H1 (cell line): ENCODE measurements around the gene FKBP10. TPM values are rescaled to one million over a fixed set of nuclear protein-coding genes. Genes with fewer than 3 reads are reported as not detected.

Experiments used
- CTCF ChIA-PET: fragments of 300-600 bp; sonication (Branson Sonifier 250); formaldehyde crosslinking; loops from one replicate; lab custom pipeline; 2021; ENCODE audit not compliant: partially characterized antibody; lab: Charles Lee
- POLR2A ChIA-PET: fragments of 300-600 bp; sonication (Branson Sonifier 250); formaldehyde crosslinking; loops from one replicate; lab custom pipeline; 2021; ENCODE audit warnings: inconsistent platforms; ENCODE audit not compliant: partially characterized antibody; lab: Charles Lee
- DNase-seq, 2 experiments: peaks; one replicate each; pipeline versions ENCODE4 v3.0.0 to v3.0.0-alpha.2; 2010 to 2022; ENCODE audit warnings: low spot score in 2 of 2, low read depth in 1 of 2, mixed read lengths in 1 of 2
- FAIRE-seq: peaks from 2 replicates; lab custom pipeline; 2011; peaks lifted over from hg19 to GRCh38; lab: Jason Lieb, UNC
- H2AFZ ChIP-seq: 2 replicates; pipeline ENCODE4 v1.8.1; 2012; ENCODE audit warnings: low read length, inconsistent platforms
- H2AK5ac ChIP-seq: 2 replicates; pipeline ENCODE4 v1.6.1; 2013; ENCODE audit warnings: low read depth, low read length
- H2BK120ac ChIP-seq: replicated peaks from 2 replicates; pipeline ENCODE3; 2013; ENCODE audit warnings: low read depth, low read length, inconsistent platforms
- H2BK12ac ChIP-seq: 2 replicates; pipeline ENCODE4 v1.6.1; 2013; ENCODE audit warnings: low read depth, low read length
- H2BK15ac ChIP-seq: 2 replicates; pipeline ENCODE4 v1.6.1; 2013; ENCODE audit warnings: low read length
- H2BK20ac ChIP-seq: 2 replicates; pipeline ENCODE4 v1.6.1; 2013; ENCODE audit warnings: low read length
- H2BK5ac ChIP-seq: 2 replicates; pipeline ENCODE4 v1.6.1; 2013; ENCODE audit warnings: low read depth, low read length
- H3K14ac ChIP-seq: 2 replicates; pipeline ENCODE4 v1.6.1; 2013; ENCODE audit warnings: inconsistent platforms; ENCODE audit not compliant: insufficient read length
- H3K18ac ChIP-seq: 2 replicates; pipeline ENCODE4 v1.6.1; 2013; ENCODE audit warnings: low read length; ENCODE audit errors: extremely low read depth
- H3K23ac ChIP-seq: 2 replicates; pipeline ENCODE4 v1.6.1; 2013; ENCODE audit warnings: inconsistent platforms; ENCODE audit not compliant: insufficient read length
- H3K23me2 ChIP-seq: 2 replicates; pipeline ENCODE4 v1.6.1; 2013; ENCODE audit warnings: low read depth, low read length
- H3K27ac ChIP-seq: 2 replicates; pipeline ENCODE4 v1.6.1; 2011; ENCODE audit warnings: low read depth, low read length, inconsistent platforms
- H3K27me3 ChIP-seq, 4 experiments: replicated peaks in 1 of 4; 1 replicate in 1 of 4; 2 replicates in 3 of 4; pipeline versions ENCODE4 v1.6.1 to v1.8.1; 2011 to 2013; ENCODE audit warnings: low read length in 3 of 4, mild to moderate bottlenecking in 3 of 4, inconsistent platforms in 2 of 4, mixed read lengths in 2 of 4, moderate library complexity in 1 of 4; ENCODE audit not compliant: control insufficient read depth in 3 of 4, insufficient read depth in 3 of 4; ENCODE audit errors: extremely low read depth in 1 of 4
- H3K36me3 ChIP-seq, 4 experiments: 2 replicates each; pipeline versions ENCODE4 v1.6.1 to v1.8.1; 2011 to 2013; ENCODE audit warnings: mild to moderate bottlenecking in 4 of 4, low read length in 3 of 4, moderate library complexity in 2 of 4, control low read depth in 1 of 4, inconsistent platforms in 1 of 4; ENCODE audit not compliant: insufficient read depth in 4 of 4, control insufficient read depth in 2 of 4
- H3K4ac ChIP-seq: replicated peaks from 2 replicates; pipeline ENCODE3; 2013; ENCODE audit warnings: low read length, low read depth, mixed read lengths, inconsistent platforms; ENCODE audit not compliant: insufficient read length
- H3K4me1 ChIP-seq, 4 experiments: replicated peaks in 1 of 4; 1 replicate in 1 of 4; 2 replicates in 3 of 4; pipeline versions ENCODE4 v1.6.1 to v1.8.1; 2011 to 2013; ENCODE audit warnings: low read length in 3 of 4, inconsistent platforms in 2 of 4, mixed read lengths in 1 of 4; ENCODE audit not compliant: insufficient read depth in 4 of 4, control insufficient read depth in 3 of 4
- H3K4me2 ChIP-seq, 2 experiments: 2 replicates each; pipeline versions ENCODE4 v1.6.1 to v1.8.1; 2011 to 2013; ENCODE audit warnings: low read depth in 2 of 2, low read length in 2 of 2, control low read depth in 1 of 2, inconsistent platforms in 1 of 2, mild to moderate bottlenecking in 1 of 2; ENCODE audit not compliant: insufficient read depth in 1 of 2
- H3K4me3 ChIP-seq, 4 experiments: fragments of 200-600, 300-600 bp in 1 of 4; sonication (generic), shearing (Covaris generic), sonication (Bioruptor Twin) in 1 of 4; 2 replicates each; pipeline versions ENCODE4 v1.5.1 to v1.8.1; 2011 to 2016; ENCODE audit warnings: low read length in 4 of 4, low read depth in 3 of 4, control low read depth in 2 of 4, inconsistent platforms in 2 of 4, mild to moderate bottlenecking in 2 of 4, mixed read lengths in 1 of 4, moderate library complexity in 1 of 4; ENCODE audit not compliant: insufficient read depth in 2 of 4; ENCODE audit errors: extremely low read depth in 1 of 4
- H3K56ac ChIP-seq: replicated peaks from 2 replicates; pipeline ENCODE3; 2013; ENCODE audit warnings: low read depth, mild to moderate bottlenecking, mixed read lengths, low read length, inconsistent platforms; ENCODE audit not compliant: insufficient read length
- H3K79me1 ChIP-seq: 2 replicates; pipeline ENCODE4 v1.6.1; 2013; ENCODE audit warnings: low read depth, low read length, control low read depth
- H3K79me2 ChIP-seq, 2 experiments: 2 replicates each; pipeline versions ENCODE4 v1.6.1 to v1.8.1; 2012 to 2013; ENCODE audit warnings: low read length in 2 of 2, mild to moderate bottlenecking in 2 of 2, inconsistent platforms in 1 of 2; ENCODE audit not compliant: insufficient read depth in 2 of 2, control insufficient read depth in 1 of 2
- H3K9ac ChIP-seq, 4 experiments: replicated peaks in 1 of 4; 1 replicate in 1 of 4; 2 replicates in 3 of 4; pipeline versions ENCODE4 v1.6.1 to v1.8.1; 2011 to 2013; ENCODE audit warnings: low read depth in 3 of 4, low read length in 3 of 4, control low read depth in 2 of 4, mild to moderate bottlenecking in 2 of 4, moderate library complexity in 2 of 4, inconsistent platforms in 1 of 4; ENCODE audit errors: extremely low read depth in 1 of 4
- H3K9me3 ChIP-seq, 2 experiments: 2 replicates each; pipeline versions ENCODE4 v1.6.1 to v1.8.1; 2012 to 2013; ENCODE audit warnings: mild to moderate bottlenecking in 2 of 2, moderate library complexity in 2 of 2, control low read depth in 1 of 2, inconsistent platforms in 1 of 2, low read depth in 1 of 2, low read length in 1 of 2, mixed read lengths in 1 of 2; ENCODE audit not compliant: insufficient read depth in 2 of 2
- H4K20me1 ChIP-seq, 2 experiments: replicated peaks in 1 of 2; 2 replicates each; pipeline versions ENCODE3 to v1.8.1; 2011 to 2013; ENCODE audit warnings: inconsistent platforms in 2 of 2, low read length in 2 of 2, mild to moderate bottlenecking in 1 of 2; ENCODE audit not compliant: insufficient read depth in 2 of 2, control insufficient read depth in 1 of 2
- H4K5ac ChIP-seq: 2 replicates; pipeline ENCODE4 v1.6.1; 2013; ENCODE audit warnings: low read length, low read depth, mixed read lengths, inconsistent platforms; ENCODE audit not compliant: insufficient read length
- H4K8ac ChIP-seq: 2 replicates; pipeline ENCODE4 v1.8.0; 2013; ENCODE audit warnings: mild to moderate bottlenecking, moderate library complexity, low read length, inconsistent platforms; ENCODE audit not compliant: insufficient read depth; ENCODE audit errors: extremely low read depth
- H4K91ac ChIP-seq: replicated peaks from 2 replicates; pipeline ENCODE3; 2013; ENCODE audit warnings: low read length, mixed read lengths, inconsistent platforms; ENCODE audit not compliant: insufficient read length
- EZH2 ChIP-seq: fragments of 200-600 bp; sonication (generic); IDR thresholded peaks from 2 replicates; pipeline ENCODE4 v1.7.1; 2012; ENCODE audit warnings: low read depth, mild to moderate bottlenecking, moderate library complexity, low read length, inconsistent platforms; ENCODE audit not compliant: severe bottlenecking
- HDAC6 ChIP-seq: IDR thresholded peaks from one replicate; pipeline ENCODE4 v1.7.1; 2012; ENCODE audit warnings: low read depth, mild to moderate bottlenecking, inconsistent platforms, low read length, moderate library complexity
- JUN ChIP-seq: IDR thresholded peaks from 2 replicates; pipeline ENCODE4 v1.6.1; 2011; ENCODE audit warnings: low read depth, mild to moderate bottlenecking, improper control_type of control experiment, low read length
- RBBP5 ChIP-seq: IDR thresholded peaks from 2 replicates; pipeline ENCODE4 v1.7.1; 2012; ENCODE audit warnings: low read depth, mild to moderate bottlenecking, inconsistent platforms, low read length, moderate library complexity, borderline replicate concordance
- SP1 ChIP-seq: IDR thresholded peaks from 2 replicates; pipeline ENCODE4 v1.6.1; 2011; ENCODE audit warnings: low read depth, low read length
- SUZ12 ChIP-seq: fragments of 200-600 bp; sonication (generic); IDR thresholded peaks from 2 replicates; pipeline ENCODE4 v1.6.1; 2012; ENCODE audit warnings: mild to moderate bottlenecking, inconsistent platforms, low read length, moderate library complexity, mixed read lengths
- TCF12 ChIP-seq: IDR thresholded peaks from 2 replicates; pipeline ENCODE4 v1.6.1; 2011; ENCODE audit warnings: low read depth, mild to moderate bottlenecking, low read length
- WGBS, 2 experiments: shearing (Covaris generic) in 1 of 2; methylation state at CpG; one replicate each; pipeline versions ENCODE4 v1.1.6 to v1.1.7; 2013 to 2015; ENCODE audit warnings: low lambda C conversion rate in 2 of 2, mixed read lengths in 2 of 2, inconsistent platforms in 1 of 2, low coverage in 1 of 2, missing lambda C conversion rate in 1 of 2; ENCODE audit not compliant: insufficient replicate concordance in 2 of 2, insufficient coverage in 1 of 2, insufficient read length in 1 of 2; ENCODE audit errors: extremely low coverage in 1 of 2, missing lambda C conversion rate in 1 of 2; 5-methylcytosine and 5-hydroxymethylcytosine counted together
- polyA plus RNA-seq, 7 experiments: library from polyadenylated mRNA; depleted of rRNA in 3 of 7; stranded (reverse) in 5 of 7; unstranded in 2 of 7; fragments of >200 nt in 5 of 7; fragments of 200-250 nt in 2 of 7; gene quantifications; 1 replicate in 5 of 7; 2 replicates in 1 of 7; 4 replicates in 1 of 7; pipeline versions ENCODE4 v1.2.1 to v1.2.3, GENCODE V29; 2011 to 2013; ENCODE audit warnings: missing spikeins in 2 of 7, mixed read lengths in 2 of 7
- total RNA-seq: library from RNA; stranded (reverse); fragmentation: NEBNext Ultra II Directional; extraction: Animal tissue kit (Norgen Biotek cat#: 25700); gene quantifications from 2 replicates; pipeline ENCODE4 v1.2.1, GENCODE V29; 2021

Gene FKBP10
- total and polyA plus RNA-seq, 2 of the 8 experiments (the other 6 are each of a cell fraction or from before 2014, with no cell fraction given) = 173 to 283 TPM

DNA sequence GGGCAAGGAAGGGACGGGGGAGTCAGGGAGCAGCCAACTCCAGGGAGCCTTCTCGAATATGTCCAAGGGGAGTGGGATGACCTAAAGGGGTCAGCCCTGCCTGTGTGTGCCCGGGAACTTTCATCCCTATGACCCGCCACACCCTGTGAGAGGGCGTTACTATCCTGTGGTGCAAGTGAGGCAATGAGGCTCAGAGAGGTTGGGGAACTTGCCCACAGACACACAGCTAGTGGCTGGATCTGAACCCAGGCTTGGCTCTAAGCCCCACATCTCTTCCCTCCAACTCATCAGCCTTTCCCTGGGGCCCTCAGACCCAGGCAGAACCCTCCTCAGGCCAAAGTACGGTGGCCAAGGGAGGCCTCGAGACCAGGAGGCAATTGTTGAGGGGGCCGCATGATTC is 49.5 kb upstream of the FKBP10 start:
- Histone ChIP-seq H4K8ac (no peak overlapping the region), H2BK5ac (no peak overlapping the region), H2BK120ac (no peak overlapping the region), H3K18ac (no peak overlapping the region), H3K23ac (no peak overlapping the region), H2BK12ac (no peak overlapping the region), H3K79me2 (no peaks in the 10 kb centered on the region), H2BK20ac (no peak overlapping the region), H3K23me2 (no peaks in the 10 kb centered on the region; the same call in 1 of the 2 replicates), H4K91ac (no peak overlapping the region), H4K5ac (no peak overlapping the region), H3K4me1 (no peaks in the 10 kb centered on the region), H3K9ac (no peak overlapping the region), H2AK5ac (no peak overlapping the region), H3K4ac (no peak overlapping the region), H3K36me3 (peaks cover 26 to 74% (median 56%) of the 10 kb centered on the region in 4 experiments; a peak in 7 of 8 replicates), H3K27me3 (no peaks in the 10 kb centered on the region), H3K27ac (no peak overlapping the region; the same call in 1 of the 2 replicates), H4K20me1 (peaks cover 5 to 18% of the 10 kb centered on the region in 2 experiments), H3K4me2 (no peak overlapping the region), H3K56ac (no peak overlapping the region), H3K4me3 (no peak overlapping the region), H3K79me1 (0 out of 2 replicates have a peak, but pooled peaks cover 2% of the 10 kb centered on the region), H2AFZ (no peak overlapping the region), H3K14ac (no peak overlapping the region), H2BK15ac (no peak overlapping the region), H3K9me3 (no peaks in the 10 kb centered on the region)
- ChIA-PET CTCF (interaction anchor here (0.8 to 3.6 kb wide), 7 partner anchors 10 to 184 kb away, joined by 3 to 25 read pairs (median 5); partner anchors contain the start of gene JUP), POLR2A (interaction anchor here (0.8 to 1.8 kb wide), 5 partner anchors 11 to 28 kb away, joined by 3 to 4 read pairs (median 4); partner anchors contain the start of gene HAP1)
- no peak for TF ChIP-seq TCF12
- TF ChIP-seq SUZ12 = no peak
- TF ChIP-seq HDAC6 = no peak
- no peak for TF ChIP-seq EZH2
- no peak for TF ChIP-seq RBBP5
- TF ChIP-seq JUN = no peak
- no peak for TF ChIP-seq SP1
- FAIRE-seq (no peak), DNase-seq (no peak)
- 96% methylated on average over 8 of the region's 8 CpGs; no CpG with 5 or more reads in 1 of the 2 experiments for WGBS, 2 experiments
